Left forelimb (tissue), 1 donor: ENCODE measurements around the gene KIF1A.

Experiments used
- DNase-seq: peaks from one replicate; pipeline ENCODE4 v3.0.0-alpha.2; 2018; ENCODE audit warnings: low spot score

Gene KIF1A

GRCh38 chr2:240819858-240820606 lies at the start of gene KIF1A:
Gene KIF1A, minus strand, starts transcription at chr2:240820219. Its CDS starts 22,467 bp downstream, at chr2:240797752.
- DNase-seq: no peak

- DNase-seq: no peak
Measured at GRCh38 chr2:240869109-240869955, 49.3 kb upstream of the KIF1A start.

GRCh38 chr2:240868286-240869108 lies 48.5 kb upstream of the KIF1A start, which contains the start of gene AGXT:
Gene AGXT, plus strand, starts transcription at chr2:240868824. Its CDS starts 42 bp downstream, at chr2:240868866.
- DNase-seq: no peak

GRCh38 chr2:240865391-240865790 lies 45.4 kb upstream of the KIF1A start:
- no peak for DNase-seq

- DNase-seq: no peak
Measured at GRCh38 chr2:240864475-240864874, 44.5 kb upstream of the KIF1A start.

GRCh38 chr2:240861547-240861946 lies 41.5 kb upstream of the KIF1A start:
- DNase-seq: no peak

GRCh38 chr2:240858871-240859270 lies 38.9 kb upstream of the KIF1A start:
- DNase-seq: no peak

- DNase-seq: no peak
Measured at GRCh38 chr2:240858321-240858720, 38.3 kb upstream of the KIF1A start.

GRCh38 chr2:240857039-240858008 lies 37.3 kb upstream of the KIF1A start:
- no peak for DNase-seq

GRCh38 chr2:240856151-240856980 lies 36.3 kb upstream of the KIF1A start:
- DNase-seq: no peak

- no peak for DNase-seq
Measured at GRCh38 chr2:240855670-240856069, 35.7 kb upstream of the KIF1A start.

- DNase-seq: no peak
Measured at GRCh38 chr2:240852671-240853314, 32.8 kb upstream of the KIF1A start.

- peak; percentile 87 for DNase-seq
Measured at GRCh38 chr2:240851078-240851991, 31.3 kb upstream of the KIF1A start.

GRCh38 chr2:240850756-240851077 lies 30.7 kb upstream of the KIF1A start:
- no peak for DNase-seq

- no peak for DNase-seq
Measured at GRCh38 chr2:240850026-240850425, 30.0 kb upstream of the KIF1A start.

- DNase-seq: no peak
Measured at GRCh38 chr2:240848900-240849680, 29.1 kb upstream of the KIF1A start.

- no peak for DNase-seq
Measured at GRCh38 chr2:240847817-240848216, 27.8 kb upstream of the KIF1A start.
